Effector memory CD4-positive, alpha-beta T cell (primary cell): ENCODE results near the gene SMAD3.
"Not testable (repeated sequence)": the region's sequence is repeated elsewhere in the genome, so short reads cannot be mapped to it uniquely, and the experiment has no call there.

Experiments used
- DNase-seq, 3 donors: peaks; one replicate each; pipeline ENCODE4 v3.0.0-alpha.2; 2020
- H3K27ac ChIP-seq: 2 replicates; pipeline ENCODE4 v1.7.0; 2013; ENCODE audit warnings: mild to moderate bottlenecking, low read length, moderate library complexity; ENCODE audit not compliant: insufficient read depth, poor library complexity, severe bottlenecking
- H3K27me3 ChIP-seq: replicated peaks from 2 replicates; pipeline ENCODE4 v1.7.0; 2013; ENCODE audit warnings: mild to moderate bottlenecking, low read length; ENCODE audit not compliant: insufficient read depth, control insufficient read depth, poor library complexity, severe bottlenecking
- H3K36me3 ChIP-seq: 2 replicates; pipeline ENCODE4 v1.7.0; 2013; ENCODE audit warnings: mild to moderate bottlenecking, low read length, moderate library complexity; ENCODE audit not compliant: control insufficient read depth, insufficient read depth
- H3K4me1 ChIP-seq: 2 replicates; pipeline ENCODE4 v1.7.0; 2013; ENCODE audit warnings: low read length, mild to moderate bottlenecking; ENCODE audit not compliant: control insufficient read depth, insufficient read depth, poor library complexity, severe bottlenecking
- H3K4me3 ChIP-seq: 2 replicates; pipeline ENCODE4 v1.7.0; 2013; ENCODE audit warnings: low read length, low read depth, mild to moderate bottlenecking; ENCODE audit not compliant: insufficient read depth, poor library complexity, severe bottlenecking
- H3K9me3 ChIP-seq: 2 replicates; pipeline ENCODE4 v1.7.0; 2013; ENCODE audit warnings: mild to moderate bottlenecking, low read length, moderate library complexity; ENCODE audit not compliant: control insufficient read depth

The SMAD3 gene

GRCh38 chr15:67120839-67121643, 55.6 kb downstream of the SMAD3 start:
- Histone ChIP-seq H3K27ac (peak overlapping the region; percentile 93), H3K4me3 (peak overlapping the region; percentile 36), H3K27me3 (no peaks in the 10 kb centered on the region), H3K4me1 (peaks cover 66% of the 10 kb centered on the region), H3K36me3 (no peaks in the 10 kb centered on the region), H3K9me3 (no peaks in the 10 kb centered on the region)
- peak; percentile 86 to 89 (median 87) for DNase-seq

- H3K4me1 ChIP-seq: peaks cover 58% of the 10 kb centered on the region
- no peak for DNase-seq
- no peaks in the 10 kb centered on the region for H3K36me3 ChIP-seq
- no peaks in the 10 kb centered on the region for H3K27me3 ChIP-seq
- no peaks in the 10 kb centered on the region for H3K9me3 ChIP-seq
- H3K4me3 ChIP-seq: peak overlapping the region; percentile 36
- H3K27ac ChIP-seq: peak overlapping the region; percentile 93
Measured at GRCh38 chr15:67121644-67122605, 56.5 kb downstream of the SMAD3 start.

GRCh38 chr15:67122816-67123215, 57.4 kb downstream of the SMAD3 start:
- not testable (repeated sequence) for H3K4me3 ChIP-seq, H3K9me3 ChIP-seq, H3K27me3 ChIP-seq, DNase-seq, H3K36me3 ChIP-seq
- peaks cover 50% of the 10 kb centered on the region for H3K4me1 ChIP-seq
- peak overlapping the region; percentile 93 for H3K27ac ChIP-seq

DNA sequence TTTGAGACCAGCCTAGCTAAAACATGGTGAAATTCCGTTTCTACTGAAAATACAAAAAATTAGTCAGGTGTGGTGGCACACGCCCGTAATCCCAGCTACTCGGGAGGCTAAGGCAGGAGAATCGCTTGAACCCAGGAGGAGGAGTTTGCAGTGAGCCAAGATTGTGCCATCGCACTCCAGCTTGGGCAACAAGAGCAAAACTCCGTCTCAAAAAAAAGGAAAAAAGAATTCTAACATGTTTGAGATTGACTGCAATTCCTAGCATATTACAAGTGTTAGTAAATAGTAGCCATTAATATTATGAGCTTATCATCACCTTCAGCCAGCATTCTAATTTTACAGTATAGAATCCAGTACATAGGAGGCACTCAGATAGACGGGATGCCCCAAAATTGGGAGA, 57.9 kb downstream of the SMAD3 start:
- H3K4me1 ChIP-seq: peaks cover 46% of the 10 kb centered on the region
- H3K27me3 ChIP-seq, H3K9me3 ChIP-seq, H3K4me3 ChIP-seq, H3K27ac ChIP-seq, DNase-seq, H3K36me3 ChIP-seq: not testable (repeated sequence)

GRCh38 chr15:67124111-67124510, 58.7 kb downstream of the SMAD3 start:
- no peak for DNase-seq
- H3K27ac ChIP-seq: peak overlapping the region; percentile 36
- no peaks in the 10 kb centered on the region for H3K27me3 ChIP-seq
- peaks cover 4% of the 10 kb centered on the region for H3K36me3 ChIP-seq
- H3K9me3 ChIP-seq: no peaks in the 10 kb centered on the region
- H3K4me3 ChIP-seq: no peak overlapping the region
- H3K4me1 ChIP-seq: peaks cover 38% of the 10 kb centered on the region

DNA sequence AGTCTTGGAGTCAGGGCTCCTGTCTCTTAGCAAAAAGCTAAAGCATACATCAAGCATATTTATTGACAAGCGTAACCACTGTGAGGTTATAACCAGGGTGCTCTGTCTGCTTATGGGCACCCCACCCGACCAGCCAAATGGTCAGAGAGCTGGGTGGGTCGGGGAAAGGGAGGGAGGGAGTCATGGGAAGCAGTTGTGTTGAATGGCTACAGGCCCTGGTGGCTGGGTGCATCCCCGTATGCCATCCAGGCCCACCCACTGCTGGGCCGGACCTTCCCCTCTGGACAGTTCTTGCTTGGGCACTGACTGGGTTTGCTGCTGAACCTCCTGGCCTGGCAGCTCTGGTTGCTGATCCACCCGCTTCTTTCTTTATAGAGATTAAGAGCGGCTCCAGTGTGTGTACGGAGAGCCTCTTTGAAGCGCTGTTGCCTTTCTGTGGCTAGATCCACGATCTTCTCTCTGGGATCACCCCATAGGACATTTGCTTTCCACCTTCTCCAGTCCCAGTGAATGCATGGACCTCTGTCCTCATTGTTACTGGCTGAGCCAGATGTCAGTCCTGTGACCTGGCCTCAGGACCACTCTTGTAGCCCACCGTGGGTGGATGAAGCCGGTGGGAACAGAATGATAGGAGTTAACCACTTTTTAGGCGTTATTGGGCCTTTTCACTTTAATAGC, 59.6 kb downstream of the SMAD3 start:
- peaks cover 28% of the 10 kb centered on the region for H3K4me1 ChIP-seq
- no peak overlapping the region for H3K4me3 ChIP-seq
- peaks cover 4% of the 10 kb centered on the region for H3K36me3 ChIP-seq

DNA sequence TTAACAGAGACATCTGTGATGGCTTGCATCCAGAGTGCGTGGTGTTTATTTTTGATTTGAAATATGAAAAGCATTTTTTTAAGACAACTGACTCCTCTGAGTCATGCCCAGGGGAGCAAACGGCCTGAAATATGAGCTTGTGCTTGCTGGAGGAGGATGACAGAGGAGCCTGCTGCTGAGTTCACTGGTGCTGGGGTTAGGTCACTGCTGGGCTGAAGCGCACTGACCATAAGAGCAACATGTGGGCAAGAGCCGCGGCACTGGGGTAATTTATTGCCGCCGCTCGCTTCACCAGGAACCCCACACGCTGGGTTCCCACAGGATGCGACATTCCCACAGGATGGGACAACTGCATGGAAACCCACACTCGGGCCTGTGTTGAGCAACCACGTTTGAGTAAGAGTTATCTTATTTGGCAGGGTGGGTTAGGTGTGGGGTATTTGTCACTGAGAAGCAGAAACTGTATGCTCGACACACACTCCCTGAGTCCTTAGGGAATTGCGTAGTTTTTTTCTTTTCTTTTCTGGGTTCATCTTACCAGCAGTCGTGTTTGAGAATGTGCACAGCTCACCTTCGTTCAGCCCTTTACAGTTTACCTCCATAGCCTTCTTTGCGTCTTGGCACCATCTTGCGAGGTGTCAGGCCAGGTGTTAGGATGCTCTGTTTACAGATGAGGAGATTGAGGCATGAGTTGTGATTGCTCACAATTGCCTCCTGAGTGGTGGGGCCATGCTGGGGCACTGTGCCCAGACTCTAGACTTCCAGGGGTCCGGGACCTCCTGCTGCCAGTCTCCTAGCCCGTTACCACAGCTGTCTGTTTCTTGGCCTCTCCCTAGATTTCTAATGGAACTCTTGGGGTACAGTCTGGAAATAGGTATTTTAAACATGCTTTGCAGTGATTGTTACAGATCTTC, 60.4 kb downstream of the SMAD3 start:
- DNase-seq: no peak
- H3K9me3 ChIP-seq: no peaks in the 10 kb centered on the region
- peaks cover 23% of the 10 kb centered on the region for H3K4me1 ChIP-seq
- peak overlapping the region; percentile 38 for H3K27ac ChIP-seq
- H3K27me3 ChIP-seq: no peaks in the 10 kb centered on the region
- H3K36me3 ChIP-seq: peaks cover 4% of the 10 kb centered on the region
- no peak overlapping the region for H3K4me3 ChIP-seq

More for the DNA sequence above, 59.6 kb downstream of the SMAD3 start:
- Histone ChIP-seq H3K27me3 (no peaks in the 10 kb centered on the region), H3K9me3 (no peaks in the 10 kb centered on the region), H3K27ac (peak overlapping the region; percentile 38)
- no peak for DNase-seq

- Histone ChIP-seq H3K36me3 (peaks cover 4% of the 10 kb centered on the region), H3K9me3 (no peaks in the 10 kb centered on the region), H3K4me3 (no peak overlapping the region), H3K27ac (peak overlapping the region; percentile 4), H3K4me1 (peaks cover 23% of the 10 kb centered on the region), H3K27me3 (no peaks in the 10 kb centered on the region)
- DNase-seq: no peak
Measured at GRCh38 chr15:67126551-67127330, 61.3 kb downstream of the SMAD3 start.
